Fibroblast of the aortic adventitia (primary cell): ENCODE measurements around the gene DLGAP3. TPM values are rescaled to one million over a fixed set of nuclear protein-coding genes. Genes with fewer than 3 reads are reported as not detected.
"Not testable (repeated sequence)": the region's sequence is repeated elsewhere in the genome, so short reads cannot be mapped to it uniquely, and the experiment has no call there.

Source experiments
- DNase-seq: peaks from one replicate; pipeline ENCODE4 v3.0.0-alpha.2; 2010; ENCODE audit warnings: low read depth
- H3K4me3 ChIP-seq: 2 replicates; pipeline ENCODE4 v1.5.1; 2011; ENCODE audit warnings: low read depth, mild to moderate bottlenecking, control low read depth, low read length, moderate library complexity
- CTCF ChIP-seq: IDR thresholded peaks from 2 replicates; pipeline ENCODE4 v1.5.1; 2011; ENCODE audit warnings: mild to moderate bottlenecking, low read length, control low read depth, inconsistent platforms; ENCODE audit not compliant: insufficient read depth
- total RNA-seq: library from RNA; depleted of rRNA; stranded (reverse); fragments of >200 nt; gene quantifications from 2 replicates; pipeline ENCODE4 v1.2.3, GENCODE V29; 2012; ENCODE audit warnings: low replicate concordance

The DLGAP3 gene
- total RNA-seq, 1 donor = not detected

DNA sequence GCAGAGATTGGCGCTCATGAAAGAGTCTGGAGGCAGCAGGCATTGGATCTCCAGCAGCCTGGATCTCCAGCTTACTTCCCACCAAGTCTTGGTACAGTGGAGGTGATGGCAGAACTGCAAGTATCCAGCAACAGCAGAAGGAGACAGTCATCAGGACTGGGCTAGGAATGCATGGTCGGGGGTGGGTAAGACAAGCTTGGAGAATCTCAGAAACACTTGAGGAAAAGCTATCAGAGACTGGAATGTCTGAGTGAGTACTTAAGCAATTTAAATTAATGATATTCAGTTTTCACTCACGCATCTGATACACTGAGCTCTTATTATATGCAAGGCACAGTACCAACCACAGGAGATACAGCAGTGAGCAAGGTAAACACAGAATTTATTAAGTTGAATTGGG lies 45.9 kb upstream of the DLGAP3 start:
- TF ChIP-seq CTCF = no peak
- no peak for DNase-seq
- H3K4me3 ChIP-seq = no peak overlapping the region

- no peak overlapping the region for H3K4me3 ChIP-seq
- no peak for TF ChIP-seq CTCF
- no peak for DNase-seq
Observed at GRCh38 chr1:34974626-34975025, 45.2 kb upstream of the DLGAP3 start.

DNA sequence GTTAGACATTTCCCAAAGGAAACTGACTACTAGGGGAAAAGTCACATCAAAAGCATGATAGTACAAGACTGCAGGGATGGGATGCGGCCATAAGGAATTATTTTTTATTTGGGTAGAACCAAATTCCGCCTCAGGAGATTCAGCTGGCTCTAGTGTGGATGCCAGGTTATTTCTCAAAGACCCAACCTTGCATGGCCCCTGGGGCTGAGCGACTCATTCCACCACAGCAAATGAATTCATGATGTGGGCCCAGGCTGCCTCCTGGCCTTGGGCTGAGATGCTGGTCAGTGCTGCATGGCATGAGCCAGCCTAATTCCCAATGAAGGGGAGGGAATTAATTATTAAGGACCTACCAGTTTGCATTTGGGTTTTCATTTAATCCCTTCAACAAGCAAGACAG lies 43.9 kb upstream of the DLGAP3 start:
- no peak for TF ChIP-seq CTCF
- H3K4me3 ChIP-seq = no peak overlapping the region
- no peak for DNase-seq

DNA sequence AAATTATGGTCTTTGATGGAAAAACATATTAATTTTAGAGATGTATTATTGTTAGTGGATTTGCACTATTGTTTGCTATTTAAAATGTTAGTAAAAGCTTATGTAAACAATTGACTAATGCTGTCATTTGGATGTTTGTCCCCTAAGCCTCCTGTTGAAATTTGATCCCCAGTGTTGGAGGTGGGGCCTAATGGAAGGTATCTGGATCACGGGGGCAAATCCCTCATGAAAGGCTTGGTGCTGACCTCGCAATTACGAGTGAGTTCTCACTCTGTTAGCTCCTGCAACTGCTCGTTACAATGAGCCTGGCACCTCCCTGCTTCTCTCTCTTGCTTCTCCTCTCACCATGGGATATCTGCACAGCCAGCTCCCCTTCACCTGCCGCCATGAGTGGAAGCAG lies 41.4 kb upstream of the DLGAP3 start:
- no peak for TF ChIP-seq CTCF
- DNase-seq = no peak
- no peak overlapping the region for H3K4me3 ChIP-seq

- no peak overlapping the region for H3K4me3 ChIP-seq
- TF ChIP-seq CTCF = no peak
- DNase-seq = peak; percentile 23
Observed at GRCh38 chr1:34970220-34970735, 40.8 kb upstream of the DLGAP3 start.

DNA sequence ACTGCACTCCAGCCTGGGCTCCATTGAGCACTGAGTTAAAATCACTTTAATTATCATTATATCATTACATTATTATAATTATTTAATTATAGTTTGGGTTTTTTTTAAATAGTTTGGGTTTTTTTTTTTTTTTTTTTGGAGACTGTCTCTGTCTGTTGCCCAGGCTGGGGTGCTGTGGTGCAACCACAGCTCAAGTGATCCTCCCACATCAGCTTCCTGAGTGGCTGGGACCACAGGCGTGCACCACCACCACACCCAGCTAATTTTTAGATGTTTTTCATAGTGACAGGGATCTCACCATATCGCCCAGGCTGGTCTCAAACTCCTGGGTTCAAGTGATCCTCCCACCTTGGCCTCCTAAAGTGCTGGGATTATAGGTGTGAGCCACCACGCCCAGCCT lies 38.8 kb upstream of the DLGAP3 start:
- H3K4me3 ChIP-seq, DNase-seq: not testable (repeated sequence)

DNA sequence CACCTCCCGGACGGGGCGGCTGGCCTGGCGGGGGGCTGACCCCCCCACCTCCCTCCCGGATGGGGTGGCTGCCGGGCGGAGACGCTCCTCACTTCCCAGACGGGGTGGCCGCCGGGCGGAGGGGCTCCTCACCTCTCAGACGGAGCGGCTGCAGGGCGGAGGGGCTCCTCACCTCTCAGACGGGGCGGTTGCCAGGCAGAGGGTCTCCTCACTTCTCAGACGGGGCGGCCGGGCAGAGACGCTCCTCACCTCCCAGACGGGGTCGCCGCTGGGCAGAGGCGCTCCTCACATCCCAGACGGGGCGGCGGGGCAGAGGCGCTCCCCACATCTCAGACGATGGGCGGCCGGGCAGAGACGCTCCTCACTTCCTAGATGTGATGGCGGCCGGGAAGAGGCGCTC lies 38.2 kb upstream of the DLGAP3 start:
- DNase-seq, H3K4me3 ChIP-seq: not testable (repeated sequence)

DNA sequence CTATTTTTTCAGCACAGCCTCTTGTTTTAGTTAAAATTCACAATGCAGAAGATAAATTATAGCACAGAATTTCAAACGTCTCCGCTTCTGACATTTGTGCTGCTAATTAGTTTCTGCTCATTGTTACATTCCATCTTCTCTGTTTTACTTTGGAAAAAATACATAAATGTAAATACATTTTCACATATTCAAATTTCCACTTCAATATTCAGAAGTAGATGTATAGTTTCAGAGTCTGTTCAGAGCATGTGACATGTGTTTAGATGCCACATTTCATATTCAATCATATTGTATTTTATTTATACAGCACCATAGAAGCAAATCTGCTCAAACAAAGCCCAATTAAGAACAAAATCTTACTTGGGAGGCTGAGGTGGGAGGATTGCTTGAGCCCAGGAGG lies 36.1 kb upstream of the DLGAP3 start:
- no peak overlapping the region for H3K4me3 ChIP-seq
- TF ChIP-seq CTCF = no peak
- no peak for DNase-seq
